Measurements from ENCODE around the gene SLC10A6. TPM values are rescaled to one million over a fixed set of nuclear protein-coding genes. Genes with fewer than 3 reads are reported as not detected.
A peak's percentile ranks its signal among the peaks of the same experiment; 100 is the strongest.

The SLC10A6 gene
- total and polyA plus RNA-seq, 10 of the 15 experiments (the other 5 are each of a cell fraction or from before 2014, with no cell fraction given), result 0.05 TPM; not detected in 9

DNA sequence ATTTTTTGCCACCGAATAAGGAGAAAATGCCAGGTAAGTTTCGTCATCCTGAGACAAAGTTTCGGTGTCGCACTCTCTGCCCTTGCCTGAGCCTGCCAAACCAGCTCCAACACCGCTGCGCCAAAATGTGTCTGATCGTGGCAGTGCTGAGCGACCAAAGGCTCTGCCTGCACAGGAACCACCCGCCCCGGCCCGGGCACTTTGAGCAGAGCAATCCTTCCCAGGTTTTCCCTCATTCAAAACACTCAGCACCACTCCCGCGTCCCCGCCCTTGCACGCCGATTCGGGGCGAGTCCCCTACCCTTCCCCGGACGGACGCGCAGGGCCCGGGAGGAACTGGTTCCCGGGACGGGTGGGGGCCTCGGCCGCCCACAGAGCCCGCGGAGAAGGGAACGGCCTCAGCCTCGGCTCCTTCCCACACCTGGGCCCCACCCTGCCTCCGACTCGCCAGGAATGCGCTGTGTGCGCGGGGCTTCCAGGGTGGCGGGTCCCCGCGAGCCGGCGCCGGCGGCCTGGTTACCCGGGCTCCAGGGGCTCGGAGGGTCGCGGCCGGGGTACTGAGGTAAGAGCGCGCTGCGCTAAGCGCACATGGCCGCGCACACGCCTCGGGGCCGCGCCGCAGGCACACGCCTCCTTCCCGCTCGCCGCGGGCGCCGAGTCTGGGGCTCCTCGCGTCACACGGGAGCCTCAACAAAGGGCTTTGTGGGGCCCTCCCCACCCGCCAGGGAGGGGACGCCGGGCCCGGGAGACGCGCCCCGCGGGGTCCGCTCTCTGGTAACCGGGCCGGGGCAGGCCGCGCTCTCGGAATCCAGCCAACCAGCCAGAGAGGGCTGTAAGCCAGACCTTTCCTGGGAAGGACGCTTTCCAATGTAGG, 42.8 kb upstream of the SLC10A6 start, which contains the start of gene C4orf36:
Gene C4orf36, minus strand, starts transcription at position 661 of the 874 bp plus-strand sequence. CDS start 902 bp downstream, outside the sequence.
- peak within 1 kb of the TSS; percentile 53; the same call in 1 of the 2 replicates for H3K9ac ChIP-seq (ENCODE audit: control insufficient read depth, insufficient read depth, low read length)
- peak within 1 kb of the TSS; percentile 81 for H3K4me3 ChIP-seq
- TF ChIP-seq, protein P1, sequence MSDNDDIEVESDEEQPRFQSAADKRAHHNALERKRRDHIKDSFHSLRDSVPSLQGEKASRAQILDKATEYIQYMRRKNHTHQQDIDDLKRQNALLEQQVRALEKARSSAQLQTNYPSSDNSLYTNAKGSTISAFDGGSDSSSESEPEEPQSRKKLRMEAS (IDR thresholded peaks at IDR 0.05; ENCODE audit: low read depth, low read length), result peak; percentile 8; the same call in 1 of the 2 replicates
- no peak for TF ChIP-seq EGR1 (IDR thresholded peaks at IDR 0.05; ENCODE audit: borderline replicate concordance in 1 of 2, low read depth in 2 of 2, low read length in 2 of 2)
- peak; percentile 70 for TF ChIP-seq HDAC6 (IDR thresholded peaks at IDR 0.05; ENCODE audit: unreplicated experiment)
- TF ChIP-seq, protein P2, sequence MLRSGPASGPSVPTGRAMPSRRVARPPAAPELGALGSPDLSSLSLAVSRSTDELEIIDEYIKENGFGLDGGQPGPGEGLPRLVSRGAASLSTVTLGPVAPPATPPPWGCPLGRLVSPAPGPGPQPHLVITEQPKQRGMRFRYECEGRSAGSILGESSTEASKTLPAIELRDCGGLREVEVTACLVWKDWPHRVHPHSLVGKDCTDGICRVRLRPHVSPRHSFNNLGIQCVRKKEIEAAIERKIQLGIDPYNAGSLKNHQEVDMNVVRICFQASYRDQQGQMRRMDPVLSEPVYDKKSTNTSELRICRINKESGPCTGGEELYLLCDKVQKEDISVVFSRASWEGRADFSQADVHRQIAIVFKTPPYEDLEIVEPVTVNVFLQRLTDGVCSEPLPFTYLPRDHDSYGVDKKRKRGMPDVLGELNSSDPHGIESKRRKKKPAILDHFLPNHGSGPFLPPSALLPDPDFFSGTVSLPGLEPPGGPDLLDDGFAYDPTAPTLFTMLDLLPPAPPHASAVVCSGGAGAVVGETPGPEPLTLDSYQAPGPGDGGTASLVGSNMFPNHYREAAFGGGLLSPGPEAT (IDR thresholded peaks at IDR 0.05; ENCODE audit: low read depth), result no peak
- TF ChIP-seq DPF2 (IDR thresholded peaks at IDR 0.05), result no peak; the same call in 1 of the 2 replicates
- TF ChIP-seq, protein P3, sequence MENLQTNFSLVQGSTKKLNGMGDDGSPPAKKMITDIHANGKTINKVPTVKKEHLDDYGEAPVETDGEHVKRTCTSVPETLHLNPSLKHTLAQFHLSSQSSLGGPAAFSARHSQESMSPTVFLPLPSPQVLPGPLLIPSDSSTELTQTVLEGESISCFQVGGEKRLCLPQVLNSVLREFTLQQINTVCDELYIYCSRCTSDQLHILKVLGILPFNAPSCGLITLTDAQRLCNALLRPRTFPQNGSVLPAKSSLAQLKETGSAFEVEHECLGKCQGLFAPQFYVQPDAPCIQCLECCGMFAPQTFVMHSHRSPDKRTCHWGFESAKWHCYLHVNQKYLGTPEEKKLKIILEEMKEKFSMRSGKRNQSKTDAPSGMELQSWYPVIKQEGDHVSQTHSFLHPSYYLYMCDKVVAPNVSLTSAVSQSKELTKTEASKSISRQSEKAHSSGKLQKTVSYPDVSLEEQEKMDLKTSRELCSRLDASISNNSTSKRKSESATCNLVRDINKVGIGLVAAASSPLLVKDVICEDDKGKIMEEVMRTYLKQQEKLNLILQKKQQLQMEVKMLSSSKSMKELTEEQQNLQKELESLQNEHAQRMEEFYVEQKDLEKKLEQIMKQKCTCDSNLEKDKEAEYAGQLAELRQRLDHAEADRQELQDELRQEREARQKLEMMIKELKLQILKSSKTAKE (IDR thresholded peaks at IDR 0.05; ENCODE audit: low read depth, poor library complexity, severe bottlenecking), result no peak
- no peak for TF ChIP-seq BACH1 (IDR thresholded peaks at IDR 0.05; ENCODE audit: borderline replicate concordance)
- TF ChIP-seq, protein P4, sequence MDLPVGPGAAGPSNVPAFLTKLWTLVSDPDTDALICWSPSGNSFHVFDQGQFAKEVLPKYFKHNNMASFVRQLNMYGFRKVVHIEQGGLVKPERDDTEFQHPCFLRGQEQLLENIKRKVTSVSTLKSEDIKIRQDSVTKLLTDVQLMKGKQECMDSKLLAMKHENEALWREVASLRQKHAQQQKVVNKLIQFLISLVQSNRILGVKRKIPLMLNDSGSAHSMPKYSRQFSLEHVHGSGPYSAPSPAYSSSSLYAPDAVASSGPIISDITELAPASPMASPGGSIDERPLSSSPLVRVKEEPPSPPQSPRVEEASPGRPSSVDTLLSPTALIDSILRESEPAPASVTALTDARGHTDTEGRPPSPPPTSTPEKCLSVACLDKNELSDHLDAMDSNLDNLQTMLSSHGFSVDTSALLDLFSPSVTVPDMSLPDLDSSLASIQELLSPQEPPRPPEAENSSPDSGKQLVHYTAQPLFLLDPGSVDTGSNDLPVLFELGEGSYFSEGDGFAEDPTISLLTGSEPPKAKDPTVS (IDR thresholded peaks at IDR 0.05; ENCODE audit: low read depth, low read length), result no peak
- peak; percentile 59; the same call in 1 of the 2 replicates for TF ChIP-seq LARP7 (IDR thresholded peaks at IDR 0.05)
- no peak for TF ChIP-seq SMAD5 (IDR thresholded peaks at IDR 0.05; ENCODE audit: low read depth)
- TF ChIP-seq SMARCA5 (IDR thresholded peaks at IDR 0.05), result no peak
- no peak for TF ChIP-seq IRF4 (IDR thresholded peaks at IDR 0.05; ENCODE audit: low read depth, low read length)
- TF ChIP-seq SMC3 (IDR thresholded peaks at IDR 0.05; ENCODE audit: borderline replicate concordance, low read length), result peak; percentile 9; the same call in 1 of the 2 replicates
- no peak for TF ChIP-seq KAT2A (conservative IDR thresholded peaks at IDR 0.05; ENCODE audit: control insufficient read depth, low read depth, low read length)
- TF ChIP-seq RAD51 (IDR thresholded peaks at IDR 0.05), result no peak
- peak in 1 of 2 experiments; percentile 43; a peak in 1 of 4 replicates for TF ChIP-seq BHLHE40 (IDR thresholded peaks at IDR 0.05; ENCODE audit: borderline replicate concordance in 1 of 2, low read depth in 2 of 2, low read length in 1 of 2)
- no peak for TF ChIP-seq BRCA1 (IDR thresholded peaks at IDR 0.05; ENCODE audit: low read depth, low read length)
- no peak for TF ChIP-seq RUNX3 (IDR thresholded peaks at IDR 0.05; ENCODE audit: low read length)

More for the DNA sequence above, 42.8 kb upstream of the SLC10A6 start, which contains the start of gene C4orf36:
- DNase-seq (ENCODE audit: low read depth, low spot score) (no peak), ATAC-seq (peak; percentile 86), FAIRE-seq (no peak)
- Histone ChIP-seq H3K36me3 (ENCODE audit: control insufficient read depth in 2 of 2, insufficient read depth in 2 of 2, low read length in 1 of 2) (no peaks in the 10 kb centered on the region), H3K4me2 (ENCODE audit: control insufficient read depth, insufficient read depth) (peak within 1 kb of the TSS; percentile 96), H3K9me3 (replicated peaks; ENCODE audit: control insufficient read depth, insufficient read depth, low read length) (no peaks in the 10 kb centered on the region), H3K4me1 (ENCODE audit: control insufficient read depth, insufficient read depth, low read length) (no peaks in the 10 kb centered on the region), H3K27ac (ENCODE audit: control insufficient read depth, insufficient read depth) (no peak within 1 kb of the TSS), H3K27me3 (replicated peaks in 1 of 2; ENCODE audit: control insufficient read depth in 2 of 2, insufficient read depth in 2 of 2, low read length in 1 of 2) (no peaks in the 10 kb centered on the region), H3K79me2 (ENCODE audit: control insufficient read depth, insufficient read depth, low read length) (no peaks in the 10 kb centered on the region), H2AFZ (ENCODE audit: control insufficient read depth, low read depth, low read length) (peak within 1 kb of the TSS; percentile 26), H4K20me1 (ENCODE audit: control insufficient read depth, insufficient read depth) (no peaks in the 10 kb centered on the region)
- ChIA-PET POLR2A (interaction anchor here (1.0 kb wide), 1 partner anchor 393 kb away, joined by 3 read pairs; no protein-coding TSS in a partner anchor), CTCF (interaction anchor here (0.8 to 8.7 kb wide), 6 partner anchors 111 to 394 kb away, joined by 3 to 307 read pairs (median 4); partner anchors contain the start of gene PTPN13), SMC1A (ENCODE audit: uncharacterized antibody, unreplicated experiment) (interaction anchor here (0.7 to 8.7 kb wide), 7 partner anchors 21 to 394 kb away, joined by 3 to 190 read pairs (median 3); partner anchors contain the start of gene PTPN13), RAD21 (ENCODE audit: unreplicated experiment) (interaction anchor here (1.1 to 7.0 kb wide), 3 partner anchors 298 to 402 kb away, joined by 3 to 64 read pairs (median 12); partner anchors contain the start of gene PTPN13)
- 18% methylated on average over 64 of the region's 84 CpGs for WGBS (ENCODE audit: insufficient coverage, insufficient replicate concordance, low lambda C conversion rate, missing lambda C conversion rate)
- in situ Hi-C loops (cut with MboI) (no loop called here), intact Hi-C loops (cut with micrococcal nuclease; ENCODE audit: unreplicated experiment) (loop anchor here (10.0 kb wide), 1 partner anchor 847 kb away; no protein-coding TSS in a partner anchor)
- BruUV-seq (replicated peaks), result no TSS peak
